C4-2B (cell line): ENCODE measurements around the gene TPX2.

ENCODE experiments used
- H3K27ac ChIP-seq: fragments of 450-650 bp; 2 replicates; pipeline ENCODE4 v1.5.1; 2017
- CTCF ChIP-seq: fragments of 450-650 bp; conservative IDR thresholded peaks from 2 replicates; pipeline ENCODE4 v1.5.1; 2017; ENCODE audit warnings: mild to moderate bottlenecking
- ZFX ChIP-seq: fragments of 450-650 bp; IDR thresholded peaks from 2 replicates; pipeline ENCODE4 v1.6.1; 2017

Gene TPX2

GRCh38 chr20:31839782-31840487 lies 100.8 kb downstream of the TPX2 start:
- H3K27ac ChIP-seq, result no peak overlapping the region
- TF ChIP-seq CTCF (no peak), ZFX (no peak)

GRCh38 chr20:31840906-31841816 lies 102.1 kb downstream of the TPX2 start:
- TF ChIP-seq CTCF (no peak), ZFX (no peak)
- H3K27ac ChIP-seq, result no peak overlapping the region

GRCh38 chr20:31841928-31842327 lies 102.8 kb downstream of the TPX2 start:
- TF ChIP-seq ZFX, result no peak
- TF ChIP-seq CTCF, result no peak
- H3K27ac ChIP-seq, result no peak overlapping the region

GRCh38 chr20:31842471-31843157 lies 103.5 kb downstream of the TPX2 start:
- H3K27ac ChIP-seq, result no peak overlapping the region
- TF ChIP-seq ZFX (no peak), CTCF (no peak)

GRCh38 chr20:31843288-31843687 lies 104.2 kb downstream of the TPX2 start:
- TF ChIP-seq CTCF, result no peak
- TF ChIP-seq ZFX, result no peak
- H3K27ac ChIP-seq, result no peak overlapping the region

- no peak overlapping the region for H3K27ac ChIP-seq
- no peak for TF ChIP-seq ZFX
- no peak for TF ChIP-seq CTCF
Observed at GRCh38 chr20:31843881-31844280, 104.8 kb downstream of the TPX2 start.
